Skin of body (tissue), 3 donors: ENCODE data around the gene PLA2G12A. TPM values are rescaled to one million over a fixed set of nuclear protein-coding genes. Genes with fewer than 3 reads are reported as not detected.
"Not testable (repeated sequence)": the region's sequence is repeated elsewhere in the genome, so short reads cannot be mapped to it uniquely, and the experiment has no call there.

Experiments used
- DNase-seq: peaks from one replicate; lab custom pipeline; 2025; lab: John Stamatoyannopoulos, UW
- small RNA-seq: library from RNA; depleted of rRNA; stranded (forward); fragments of <200 nt; gene quantifications from one replicate; pipeline ENCODE3, GENCODE V24; 2014; ENCODE audit warnings: low replicate concordance
- total RNA-seq: library from RNA; depleted of rRNA; stranded (reverse); fragments of >200 nt; gene quantifications from one replicate; pipeline ENCODE4 v1.2.3, GENCODE V29; 2014

Gene PLA2G12A
- total RNA-seq, 1 donor from 2014 or later: 15.0 TPM

GRCh38 chr4:109678925-109679324 is 50.9 kb downstream of the PLA2G12A start:
- not testable (repeated sequence) for DNase-seq

- not testable (repeated sequence) for DNase-seq
Observed at GRCh38 chr4:109678472-109678871, 51.4 kb downstream of the PLA2G12A start.

GRCh38 chr4:109676886-109677285 is 53.0 kb downstream of the PLA2G12A start:
- no peak for DNase-seq

- no peak for DNase-seq
Observed at GRCh38 chr4:109675843-109676242, 54.0 kb downstream of the PLA2G12A start.

- no peak for DNase-seq
Observed at GRCh38 chr4:109675181-109675580, 54.7 kb downstream of the PLA2G12A start.

- no peak for DNase-seq
Observed at GRCh38 chr4:109673303-109673702, 56.6 kb downstream of the PLA2G12A start.

GRCh38 chr4:109672169-109672930 is 57.5 kb downstream of the PLA2G12A start:
- no peak for DNase-seq

GRCh38 chr4:109671350-109671749 is 58.5 kb downstream of the PLA2G12A start:
- DNase-seq: no peak

GRCh38 chr4:109665783-109666485 is 63.9 kb downstream of the PLA2G12A start:
- DNase-seq: no peak

- DNase-seq: no peak
Observed at GRCh38 chr4:109662771-109663170, 67.1 kb downstream of the PLA2G12A start.

- DNase-seq: no peak
Observed at GRCh38 chr4:109662116-109662515, 67.8 kb downstream of the PLA2G12A start.

Small RNA genes lying within 50 kb of the gene (small RNA-seq; reads per million reads assigned to genes)
- gene HIGD1AP14: not detected

Other genes starting within 250 kb of the PLA2G12A start
- 15.8 TPM for gene MCUB, start 169.8 kb downstream of the PLA2G12A start, total RNA-seq
- 19.8 TPM for gene CASP6, start 26.6 kb downstream of the PLA2G12A start, total RNA-seq
- gene CFI, start 71.9 kb upstream of the PLA2G12A start, total RNA-seq: 10.1 TPM
- 10.8 TPM for gene GAR1, start 85.7 kb upstream of the PLA2G12A start, total RNA-seq
- not detected for gene RRH, start 97.9 kb upstream of the PLA2G12A start, total RNA-seq
- 0.10 TPM for gene LRIT3, start 118.0 kb upstream of the PLA2G12A start, total RNA-seq
- 3.5 TPM for gene EGF, start 182.8 kb upstream of the PLA2G12A start, total RNA-seq